ENCODE data around the gene PNMT. TPM values are rescaled to one million over a fixed set of nuclear protein-coding genes. Genes with fewer than 3 reads are reported as not detected.

The PNMT gene
- polyA plus RNA-seq, 1 donor from 2014 or later, result 1.5 TPM

GRCh38 chr17:39695089-39695474 lies 26.8 kb downstream of the PNMT start:
- H3K4me3 ChIP-seq (ENCODE audit: low read length), result no peak overlapping the region
- no peaks in the 10 kb centered on the region for H3F3A ChIP-seq (ENCODE audit: insufficient read depth, low read length, poor library complexity, severe bottlenecking)
- no peaks in the 10 kb centered on the region for H3K9me2 ChIP-seq (ENCODE audit: insufficient read depth, low read length)
- H3K9ac ChIP-seq (ENCODE audit: low read length), result no peak overlapping the region
- TF ChIP-seq EZH2 (IDR thresholded peaks at IDR 0.05; ENCODE audit: borderline replicate concordance, insufficient read depth, low read length, poor library complexity, severe bottlenecking), result no peak
- no peak for TF ChIP-seq SMC3 (conservative IDR thresholded peaks at IDR 0.05; ENCODE audit: poor library complexity)
- no peak for TF ChIP-seq EP300 (conservative IDR thresholded peaks at IDR 0.05; ENCODE audit: poor library complexity, severe bottlenecking)
- TF ChIP-seq RAD21 (conservative IDR thresholded peaks at IDR 0.05), result no peak
- no peak for TF ChIP-seq REST (IDR thresholded peaks at IDR 0.05; ENCODE audit: borderline replicate concordance)
- no peak for TF ChIP-seq POLR2AphosphoS5 (IDR thresholded peaks at IDR 0.05)
- H3K36me3 ChIP-seq (ENCODE audit: insufficient read depth, low read length), result no peaks in the 10 kb centered on the region
- no peaks in the 10 kb centered on the region for H3K79me2 ChIP-seq (replicated peaks; ENCODE audit: insufficient read depth, low read length)
- H4K20me1 ChIP-seq (ENCODE audit: insufficient read depth), result no peaks in the 10 kb centered on the region
- H3K4me2 ChIP-seq (ENCODE audit: low read length), result no peak overlapping the region
- H3K27me3 ChIP-seq (ENCODE audit: insufficient read depth, low read depth, low read length), result peaks cover 8% of the 10 kb centered on the region
- H3K9me3 ChIP-seq (ENCODE audit: low read length), result no peaks in the 10 kb centered on the region
- H2AFZ ChIP-seq (ENCODE audit: low read depth, low read length), result no peak overlapping the region
- H3K27ac ChIP-seq (ENCODE audit: low read length), result no peak overlapping the region

GRCh38 chr17:39696731-39697130 lies 28.5 kb downstream of the PNMT start:
- no peaks in the 10 kb centered on the region for H3F3A ChIP-seq (ENCODE audit: insufficient read depth, low read length, poor library complexity, severe bottlenecking)
- H2AFZ ChIP-seq (ENCODE audit: low read depth, low read length), result no peak overlapping the region
- no peak overlapping the region for H3K9ac ChIP-seq (ENCODE audit: low read length)
- TF ChIP-seq TAF1 (IDR thresholded peaks at IDR 0.05; ENCODE audit: low read depth), result no peak
- TF ChIP-seq EZH2 (IDR thresholded peaks at IDR 0.05; ENCODE audit: borderline replicate concordance, insufficient read depth, low read length, poor library complexity, severe bottlenecking), result no peak
- TF ChIP-seq SMC3 (conservative IDR thresholded peaks at IDR 0.05; ENCODE audit: poor library complexity), result no peak
- TF ChIP-seq REST (IDR thresholded peaks at IDR 0.05; ENCODE audit: borderline replicate concordance), result no peak
- no peak for TF ChIP-seq CTCF (IDR thresholded peaks at IDR 0.05; ENCODE audit: poor library complexity, severe bottlenecking)
- no peak for TF ChIP-seq MXI1 (conservative IDR thresholded peaks at IDR 0.05; ENCODE audit: poor library complexity, severe bottlenecking)
- H3K36me3 ChIP-seq (ENCODE audit: insufficient read depth, low read length), result no peaks in the 10 kb centered on the region
- H3K9me2 ChIP-seq (ENCODE audit: insufficient read depth, low read length), result no peaks in the 10 kb centered on the region
- no peaks in the 10 kb centered on the region for H4K20me1 ChIP-seq (ENCODE audit: insufficient read depth)
- no peaks in the 10 kb centered on the region for H3K9me3 ChIP-seq (ENCODE audit: low read length)
- no peak overlapping the region for H3K4me3 ChIP-seq (ENCODE audit: low read length)
- H3K4me2 ChIP-seq (ENCODE audit: low read length), result no peak overlapping the region
- peaks cover 15% of the 10 kb centered on the region for H3K27me3 ChIP-seq (ENCODE audit: insufficient read depth, low read depth, low read length)
- no peaks in the 10 kb centered on the region for H3K79me2 ChIP-seq (replicated peaks; ENCODE audit: insufficient read depth, low read length)
- no peak overlapping the region for H3K27ac ChIP-seq (ENCODE audit: low read length)

Measured in neural cell (in vitro differentiated cells).